Neutrophil (primary cell): ENCODE measurements around the gene KIF7.

ENCODE experiments used
- H3K27ac ChIP-seq: fragments of 200-600 bp; sonication (generic); 2 replicates; pipeline ENCODE4 v1.5.1; 2016; ENCODE audit warnings: mild to moderate bottlenecking, moderate library complexity
- H3K27me3 ChIP-seq: fragments of 200-600 bp; sonication (generic); 2 replicates; pipeline ENCODE4 v1.6.0; 2016; ENCODE audit warnings: mild to moderate bottlenecking
- H3K36me3 ChIP-seq: fragments of 200-600 bp; sonication (generic); 2 replicates; pipeline ENCODE4 v1.5.1; 2017
- H3K4me1 ChIP-seq, 2 experiments: fragments of 200-600 bp in 1 of 2; sonication (generic) in 1 of 2; 1 replicate in 1 of 2; 2 replicates in 1 of 2; pipeline versions ENCODE4 v1.5.1 to v1.6.1; 2013 to 2016; ENCODE audit warnings: low read depth in 1 of 2, low read length in 1 of 2, mild to moderate bottlenecking in 1 of 2, moderate library complexity in 1 of 2; ENCODE audit not compliant: control insufficient read depth in 1 of 2, insufficient read depth in 1 of 2
- H3K4me3 ChIP-seq, 2 experiments: fragments of 200-600 bp in 1 of 2; sonication (generic) in 1 of 2; 1 replicate in 1 of 2; 2 replicates in 1 of 2; pipeline ENCODE4 v1.5.1; 2013 to 2016; ENCODE audit warnings: low read depth in 1 of 2, low read length in 1 of 2, mild to moderate bottlenecking in 1 of 2, moderate library complexity in 1 of 2
- H3K9me3 ChIP-seq: fragments of 200-600 bp; sonication (generic); 2 replicates; pipeline ENCODE4 v1.5.1; 2016
- CTCF ChIP-seq: fragments of 200-600 bp; sonication (generic); IDR thresholded peaks from 2 replicates; pipeline ENCODE4 v1.5.1; 2016; ENCODE audit warnings: antibody characterized with exemption

Gene KIF7

GRCh38 chr15:89669941-89670340 is 14.7 kb upstream of the KIF7 start:
- Histone ChIP-seq H3K4me1 (peaks cover 0 to 4% of the 10 kb centered on the region in 2 experiments), H3K27ac (no peak overlapping the region), H3K36me3 (no peaks in the 10 kb centered on the region), H3K9me3 (no peaks in the 10 kb centered on the region), H3K4me3 (no peak overlapping the region), H3K27me3 (peaks cover 27% of the 10 kb centered on the region)
- TF ChIP-seq CTCF = no peak

- H3K27ac ChIP-seq = no peak overlapping the region
- H3K4me1 ChIP-seq = peaks cover 0 to 4% of the 10 kb centered on the region in 2 experiments
- TF ChIP-seq CTCF = no peak
- H3K4me3 ChIP-seq = no peak overlapping the region
- H3K27me3 ChIP-seq = peaks cover 33% of the 10 kb centered on the region
- H3K36me3 ChIP-seq = no peaks in the 10 kb centered on the region
- H3K9me3 ChIP-seq = no peaks in the 10 kb centered on the region
Observed at GRCh38 chr15:89669309-89669865, 14.1 kb upstream of the KIF7 start.

- no peaks in the 10 kb centered on the region for H3K9me3 ChIP-seq
- H3K36me3 ChIP-seq = no peaks in the 10 kb centered on the region
- H3K27me3 ChIP-seq = peaks cover 36% of the 10 kb centered on the region
- peaks cover 0 to 4% of the 10 kb centered on the region in 2 experiments for H3K4me1 ChIP-seq
- no peak for TF ChIP-seq CTCF
- H3K4me3 ChIP-seq = no peak overlapping the region
- H3K27ac ChIP-seq = no peak overlapping the region
Observed at GRCh38 chr15:89668171-89668570, 12.9 kb upstream of the KIF7 start.

GRCh38 chr15:89667706-89667960 is 12.4 kb upstream of the KIF7 start:
- no peaks in the 10 kb centered on the region for H3K9me3 ChIP-seq
- TF ChIP-seq CTCF = no peak
- no peak overlapping the region for H3K27ac ChIP-seq
- H3K27me3 ChIP-seq = peaks cover 41% of the 10 kb centered on the region
- peaks cover 0 to 4% of the 10 kb centered on the region in 2 experiments for H3K4me1 ChIP-seq
- no peaks in the 10 kb centered on the region for H3K36me3 ChIP-seq
- H3K4me3 ChIP-seq = no peak overlapping the region

- Histone ChIP-seq H3K4me3 (no peak overlapping the region), H3K27ac (no peak overlapping the region), H3K36me3 (no peaks in the 10 kb centered on the region), H3K27me3 (peaks cover 47% of the 10 kb centered on the region), H3K4me1 (peaks cover 0 to 4% of the 10 kb centered on the region in 2 experiments), H3K9me3 (no peaks in the 10 kb centered on the region)
- TF ChIP-seq CTCF = no peak
Observed at GRCh38 chr15:89666858-89667705, 11.8 kb upstream of the KIF7 start.
